Osteoblast (primary cell): ENCODE results near the gene HOXA9. TPM values are rescaled to one million over a fixed set of nuclear protein-coding genes. Genes with fewer than 3 reads are reported as not detected.

Source experiments
- DNase-seq: peaks from one replicate; pipeline ENCODE4 v3.0.0; 2011; ENCODE audit warnings: low spot score, mixed read lengths; ENCODE audit not compliant: insufficient read length; ENCODE audit errors: missing footprints
- H2AFZ ChIP-seq: 2 replicates; pipeline ENCODE4 v1.6.0; 2011; ENCODE audit warnings: mild to moderate bottlenecking, low read length
- H3K27ac ChIP-seq: 2 replicates; pipeline ENCODE4 v1.5.1; 2011; ENCODE audit warnings: mild to moderate bottlenecking, low read depth, low read length, moderate library complexity
- H3K27me3 ChIP-seq: 2 replicates; pipeline ENCODE4 v1.6.0; 2012; ENCODE audit warnings: mild to moderate bottlenecking, control low read depth, inconsistent platforms, low read length, moderate library complexity; ENCODE audit not compliant: insufficient read depth
- H3K36me3 ChIP-seq: 2 replicates; pipeline ENCODE4 v1.5.1; 2011; ENCODE audit warnings: mild to moderate bottlenecking, low read length, control low read depth, moderate library complexity; ENCODE audit not compliant: insufficient read depth
- H3K4me1 ChIP-seq: 2 replicates; pipeline ENCODE4 v1.5.1; 2011; ENCODE audit warnings: mild to moderate bottlenecking, low read length, control low read depth, moderate library complexity; ENCODE audit not compliant: insufficient read depth
- H3K4me2 ChIP-seq: 2 replicates; pipeline ENCODE4 v1.6.0; 2011; ENCODE audit warnings: mild to moderate bottlenecking, low read length; ENCODE audit not compliant: insufficient read depth
- H3K4me3 ChIP-seq: fragments of 200-600 bp; sonication (generic); 3 replicates; pipeline ENCODE4 v1.5.1; 2012; ENCODE audit warnings: mild to moderate bottlenecking, low read length, inconsistent platforms; ENCODE audit not compliant: insufficient read depth
- H3K79me2 ChIP-seq: 2 replicates; pipeline ENCODE4 v1.6.0; 2012; ENCODE audit warnings: mild to moderate bottlenecking, low read length, control low read depth, inconsistent platforms; ENCODE audit not compliant: insufficient read depth
- H3K9me3 ChIP-seq: 2 replicates; pipeline ENCODE4 v1.5.1; 2011; ENCODE audit warnings: low read depth, low read length, control low read depth
- H4K20me1 ChIP-seq: 2 replicates; pipeline ENCODE4 v1.6.0; 2012; ENCODE audit warnings: mild to moderate bottlenecking, low read length, control low read depth; ENCODE audit not compliant: insufficient read depth
- CTCF ChIP-seq: IDR thresholded peaks from 2 replicates; pipeline ENCODE4 v1.5.1; 2011; ENCODE audit warnings: mild to moderate bottlenecking, low read depth, low read length, moderate library complexity; ENCODE audit errors: extremely low read depth
- total RNA-seq: library from RNA; depleted of rRNA; stranded (reverse); fragments of >200 nt; gene quantifications from 2 replicates; pipeline ENCODE4 v1.2.3, GENCODE V29; 2012

HOXA9 gene
- total RNA-seq, 1 donor, result 19.5 TPM

DNA sequence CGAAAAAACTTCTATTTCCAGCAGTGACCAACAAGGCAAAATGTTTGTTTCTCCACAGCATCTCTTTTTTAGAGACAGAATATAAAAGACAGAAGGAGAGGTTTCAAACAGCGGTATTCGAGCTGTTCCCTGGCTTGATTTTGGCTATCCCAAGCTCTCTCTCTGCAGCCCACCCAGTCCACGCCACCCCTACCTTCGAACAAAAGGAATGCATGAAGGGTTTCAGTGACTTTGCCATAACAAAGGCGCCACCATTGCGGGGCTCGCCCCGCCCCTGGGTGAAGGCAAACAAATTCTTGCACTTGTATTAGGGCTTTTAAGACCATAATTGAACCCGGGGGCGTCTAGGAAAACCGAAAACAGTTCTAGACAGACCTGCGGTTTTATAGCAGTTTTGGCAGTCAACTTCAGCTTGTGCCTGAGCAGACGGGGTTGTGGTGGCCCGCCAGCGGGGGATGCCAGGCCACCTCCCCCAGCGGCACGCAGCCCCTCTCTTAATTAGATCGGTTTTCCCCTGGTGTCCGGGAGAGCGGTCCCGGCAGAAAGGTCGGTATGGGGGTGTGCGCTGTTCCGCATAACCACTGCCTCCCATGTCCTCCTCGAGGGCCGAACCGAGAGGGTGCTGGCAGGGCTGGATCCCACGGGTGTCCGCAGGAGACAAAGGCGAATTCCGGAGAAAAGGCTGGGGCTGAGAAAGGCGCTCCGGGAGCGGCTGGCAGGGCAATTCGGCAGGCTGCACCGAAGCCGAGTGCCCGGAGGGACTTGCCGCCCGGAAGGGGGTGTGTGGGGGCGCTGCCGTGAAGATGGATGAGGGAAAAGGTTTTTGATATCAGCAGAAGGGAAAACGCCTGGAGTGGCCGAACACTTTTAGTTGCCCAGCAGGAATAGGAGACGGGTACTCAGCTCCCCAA, 22.4 kb upstream of the HOXA9 start:
- Histone ChIP-seq H4K20me1 (no peaks in the 10 kb centered on the region), H3K4me3 (peak overlapping the region; percentile 92), H3K9me3 (no peaks in the 10 kb centered on the region), H3K79me2 (peaks cover 98% of the 10 kb centered on the region), H3K27me3 (no peaks in the 10 kb centered on the region), H3K27ac (peak overlapping the region; percentile 95), H3K4me1 (peaks cover 55% of the 10 kb centered on the region), H2AFZ (peak overlapping the region; percentile 53), H3K36me3 (no peaks in the 10 kb centered on the region), H3K4me2 (peak overlapping the region; percentile 96)
- peak; percentile 94 for DNase-seq
- TF ChIP-seq CTCF, result no peak

GRCh38 chr7:27186668-27187474, 21.5 kb upstream of the HOXA9 start:
- no peaks in the 10 kb centered on the region for H3K27me3 ChIP-seq
- H2AFZ ChIP-seq, result no peak overlapping the region
- peak overlapping the region; percentile 96 for H3K4me2 ChIP-seq
- no peaks in the 10 kb centered on the region for H3K9me3 ChIP-seq
- peak overlapping the region; percentile 92 for H3K4me3 ChIP-seq
- H4K20me1 ChIP-seq, result no peaks in the 10 kb centered on the region
- peaks cover 98% of the 10 kb centered on the region for H3K79me2 ChIP-seq
- H3K27ac ChIP-seq, result peak overlapping the region; percentile 95
- no peak for DNase-seq
- peaks cover 8% of the 10 kb centered on the region for H3K36me3 ChIP-seq
- TF ChIP-seq CTCF, result no peak
- peaks cover 63% of the 10 kb centered on the region for H3K4me1 ChIP-seq

GRCh38 chr7:27185854-27186667, 20.7 kb upstream of the HOXA9 start:
- no peaks in the 10 kb centered on the region for H3K9me3 ChIP-seq
- H3K27ac ChIP-seq, result peak overlapping the region; percentile 95
- no peaks in the 10 kb centered on the region for H4K20me1 ChIP-seq
- H2AFZ ChIP-seq, result peak overlapping the region; percentile 71
- no peak for TF ChIP-seq CTCF
- H3K36me3 ChIP-seq, result peaks cover 8% of the 10 kb centered on the region
- peak overlapping the region; percentile 96 for H3K4me2 ChIP-seq
- H3K4me3 ChIP-seq, result peak overlapping the region; percentile 92
- H3K27me3 ChIP-seq, result no peaks in the 10 kb centered on the region
- H3K79me2 ChIP-seq, result peaks cover 97% of the 10 kb centered on the region
- DNase-seq, result peak; percentile 88
- H3K4me1 ChIP-seq, result peaks cover 64% of the 10 kb centered on the region
